HCT116 (cell line): Measurements from ENCODE around the gene ANGPT4. TPM values are rescaled to one million over a fixed set of nuclear protein-coding genes. Genes with fewer than 3 reads are reported as not detected.

Experiments
- ATAC-seq: fragments of 200-7000 bp; cut with Tn5 transposase; 2 replicates; pipeline ENCODE4 v1.9.1; 2020; ENCODE audit warnings: mild to moderate bottlenecking, moderate library complexity
- BruUV-seq: library from RNA; stranded (reverse); fragments of 400-500 nt; replicated peaks from 2 replicates; lab custom pipeline; 2021; lab: Mats Ljungman, UMichigan
- CTCF ChIA-PET: fragments of 300-600 bp; sonication (Branson Sonifier 250); formaldehyde crosslinking; loops from one replicate; lab custom pipeline; 2021; ENCODE audit warnings: antibody characterized with exemption; lab: Charles Lee
- POLR2A ChIA-PET: fragments of 300-600, 350-600 bp; sonication (Branson Sonifier 250); formaldehyde crosslinking; loops from one replicate; lab custom pipeline; 2021; ENCODE audit warnings: antibody characterized with exemption; lab: Charles Lee
- RAD21 ChIA-PET, 2 experiments: fragments of 300-600 bp; sonication (Branson Sonifier 250); formaldehyde crosslinking; loops; one replicate each; lab custom pipeline; 2023; ENCODE audit warnings: low total read pairs in 2 of 2; ENCODE audit not compliant: uncharacterized antibody in 2 of 2, unreplicated experiment in 2 of 2, low non-redundant PET in 1 of 2; lab: Charles Lee
- DNase-seq: peaks from one replicate; pipeline ENCODE4 v3.0.0-alpha.2; 2010; ENCODE audit warnings: low read depth, low spot score
- H2AFZ ChIP-seq: fragments of 200-600 bp; shearing (Covaris generic), sonication (generic); 2 replicates; pipeline ENCODE4 v1.6.1; 2017; ENCODE audit warnings: low read depth, mixed run types, mixed read lengths, antibody characterized with exemption, low read length; ENCODE audit not compliant: poor library complexity, severe bottlenecking
- H3K27ac ChIP-seq: 2 replicates; pipeline ENCODE4 v1.5.1; 2012; ENCODE audit warnings: low read depth, low read length
- H3K27me3 ChIP-seq: fragments of 200-600 bp; sonication (generic); 2 replicates; pipeline ENCODE4 v1.6.1; 2016; ENCODE audit warnings: mixed run types, low read length, mixed read lengths; ENCODE audit not compliant: insufficient read depth
- H3K36me3 ChIP-seq, 2 experiments: fragments of 200-500 bp in 1 of 2; fragments of 200-600 bp in 1 of 2; sonication (Bioruptor generic) in 1 of 2; sonication (generic) in 1 of 2; 2 replicates each; pipeline versions ENCODE4 v1.5.1 to v1.6.1; 2014 to 2016; ENCODE audit warnings: low read length in 2 of 2, inconsistent platforms in 1 of 2, mixed read lengths in 1 of 2, mixed run types in 1 of 2; ENCODE audit not compliant: insufficient read depth in 2 of 2, control insufficient read depth in 1 of 2
- H3K4me1 ChIP-seq, 2 experiments: fragments of 200-600 bp in 1 of 2; sonication (generic) in 1 of 2; 2 replicates each; pipeline versions ENCODE4 v1.5.1 to v1.6.1; 2012 to 2017; ENCODE audit warnings: low read length in 2 of 2, inconsistent platforms in 1 of 2, mild to moderate bottlenecking in 1 of 2, mixed read lengths in 1 of 2, mixed run types in 1 of 2, moderate library complexity in 1 of 2; ENCODE audit not compliant: insufficient read depth in 2 of 2, control insufficient read depth in 1 of 2
- H3K4me2 ChIP-seq: fragments of 200-600 bp; sonication (generic); 2 replicates; pipeline ENCODE4 v1.6.1; 2017; ENCODE audit warnings: mixed run types, low read length, mixed read lengths
- H3K4me3 ChIP-seq, 2 experiments: fragments of 200-600 bp in 1 of 2; sonication (generic) in 1 of 2; replicated peaks in 1 of 2; 2 replicates each; pipeline ENCODE4 v1.5.1; 2011 to 2016; ENCODE audit warnings: low read length in 2 of 2, control low read depth in 1 of 2, low read depth in 1 of 2, mild to moderate bottlenecking in 1 of 2, mixed read lengths in 1 of 2, mixed run types in 1 of 2
- H3K79me2 ChIP-seq: fragments of 200-600 bp; sonication (generic); 2 replicates; pipeline ENCODE4 v1.6.1; 2017; ENCODE audit warnings: mild to moderate bottlenecking, mixed run types, low read length, moderate library complexity, mixed read lengths; ENCODE audit not compliant: insufficient read depth
- H3K9ac ChIP-seq: fragments of 200-600 bp; sonication (generic); 2 replicates; pipeline ENCODE4 v1.6.1; 2016; ENCODE audit warnings: low read length, mixed read lengths
- H3K9me2 ChIP-seq: fragments of 200-600 bp; sonication (generic), shearing (Covaris generic); 2 replicates; pipeline ENCODE4 v1.6.1; 2017; ENCODE audit warnings: mixed run types, mild to moderate bottlenecking, moderate library complexity; ENCODE audit not compliant: insufficient read depth
- H3K9me3 ChIP-seq, 2 experiments: fragments of 200-500 bp in 1 of 2; fragments of 200-600 bp in 1 of 2; sonication (Bioruptor generic) in 1 of 2; sonication (generic) in 1 of 2; 2 replicates each; pipeline ENCODE4 v1.6.1; 2014 to 2017; ENCODE audit warnings: low read length in 2 of 2, mixed read lengths in 2 of 2, inconsistent platforms in 1 of 2, low read depth in 1 of 2, mild to moderate bottlenecking in 1 of 2, mixed run types in 1 of 2, moderate library complexity in 1 of 2; ENCODE audit not compliant: control insufficient read depth in 1 of 2, insufficient read depth in 1 of 2
- H4K20me1 ChIP-seq: fragments of 200-600 bp; sonication (generic), shearing (Covaris generic); 2 replicates; pipeline ENCODE4 v1.6.1; 2017; ENCODE audit warnings: mixed run types, mild to moderate bottlenecking, moderate library complexity; ENCODE audit not compliant: insufficient read depth
- CBX3 ChIP-seq: IDR thresholded peaks from 2 replicates; pipeline ENCODE4 v1.6.1; 2012; ENCODE audit warnings: low read depth
- CEBPB ChIP-seq: IDR thresholded peaks from 2 replicates; pipeline ENCODE4 v1.6.1; 2012; ENCODE audit warnings: low read depth
- EGR1 ChIP-seq: IDR thresholded peaks from 2 replicates; pipeline ENCODE4 v1.6.1; 2012; ENCODE audit warnings: low read depth
- ELF1 ChIP-seq: IDR thresholded peaks from 2 replicates; pipeline ENCODE4 v1.6.1; 2012; ENCODE audit warnings: low read depth, borderline replicate concordance
- FOSL1 ChIP-seq: IDR thresholded peaks from 2 replicates; pipeline ENCODE4 v1.6.1; 2012; ENCODE audit warnings: low read depth
- JUND ChIP-seq: IDR thresholded peaks from 2 replicates; pipeline ENCODE4 v1.6.1; 2012
- MAX ChIP-seq: IDR thresholded peaks from 2 replicates; pipeline ENCODE4 v1.6.1; 2012
- POLR2A ChIP-seq: IDR thresholded peaks from 2 replicates; pipeline ENCODE4 v1.7.0; 2011; ENCODE audit warnings: borderline replicate concordance; ENCODE audit not compliant: insufficient read depth, insufficient read length; ENCODE audit errors: extremely low read depth
- POLR2AphosphoS5 ChIP-seq: IDR thresholded peaks from 2 replicates; pipeline ENCODE4 v1.6.1; 2011; ENCODE audit warnings: mild to moderate bottlenecking, low read depth, low read length, moderate library complexity
- SP1 ChIP-seq: IDR thresholded peaks from 2 replicates; pipeline ENCODE4 v1.6.1; 2012; ENCODE audit warnings: low read depth
- SRF ChIP-seq: IDR thresholded peaks from 2 replicates; pipeline ENCODE4 v1.6.1; 2012; ENCODE audit warnings: low read depth
- ZBTB33 ChIP-seq: IDR thresholded peaks from 2 replicates; pipeline ENCODE4 v1.6.1; 2011; ENCODE audit warnings: mild to moderate bottlenecking, low read length, moderate library complexity; ENCODE audit not compliant: insufficient replicate concordance; ENCODE audit errors: extremely low read depth
- ZNF274 ChIP-seq: fragments of 200-500 bp; sonication (Bioruptor generic); IDR thresholded peaks from 2 replicates; pipeline ENCODE4 v1.6.1; 2014; ENCODE audit warnings: mild to moderate bottlenecking, low read depth, low read length, inconsistent platforms
- intact Hi-C: fragments of 100-400 bp; cut with micrococcal nuclease; formaldehyde crosslinking; loops from 2 replicates; pipeline ENCODE4 v1.10.0; 2022
- total RNA-seq: library from RNA; stranded (reverse); gene quantifications from one replicate; pipeline ENCODE4 v1.2.1, GENCODE V29; 2021; ENCODE audit not compliant: unreplicated experiment
- TF ChIP-seq, protein P1 (sequence below), 3 experiments: fragments of 200-600 bp in 1 of 3; sonication (generic) in 1 of 3; IDR thresholded peaks in 2 of 3; conservative IDR thresholded peaks in 1 of 3; 2 replicates each; pipeline ENCODE4 v1.5.1; 2012 to 2017; ENCODE audit warnings: low read depth in 2 of 3, low read length in 2 of 3, antibody characterized with exemption in 1 of 3, borderline replicate concordance in 1 of 3, control low read depth in 1 of 3, mild to moderate bottlenecking in 1 of 3, mixed read lengths in 1 of 3, mixed run types in 1 of 3, moderate library complexity in 1 of 3; ENCODE audit not compliant: insufficient read depth in 1 of 3

Gene ANGPT4
- total RNA-seq, 1 experiment from 2014 or later: not detected

DNA sequence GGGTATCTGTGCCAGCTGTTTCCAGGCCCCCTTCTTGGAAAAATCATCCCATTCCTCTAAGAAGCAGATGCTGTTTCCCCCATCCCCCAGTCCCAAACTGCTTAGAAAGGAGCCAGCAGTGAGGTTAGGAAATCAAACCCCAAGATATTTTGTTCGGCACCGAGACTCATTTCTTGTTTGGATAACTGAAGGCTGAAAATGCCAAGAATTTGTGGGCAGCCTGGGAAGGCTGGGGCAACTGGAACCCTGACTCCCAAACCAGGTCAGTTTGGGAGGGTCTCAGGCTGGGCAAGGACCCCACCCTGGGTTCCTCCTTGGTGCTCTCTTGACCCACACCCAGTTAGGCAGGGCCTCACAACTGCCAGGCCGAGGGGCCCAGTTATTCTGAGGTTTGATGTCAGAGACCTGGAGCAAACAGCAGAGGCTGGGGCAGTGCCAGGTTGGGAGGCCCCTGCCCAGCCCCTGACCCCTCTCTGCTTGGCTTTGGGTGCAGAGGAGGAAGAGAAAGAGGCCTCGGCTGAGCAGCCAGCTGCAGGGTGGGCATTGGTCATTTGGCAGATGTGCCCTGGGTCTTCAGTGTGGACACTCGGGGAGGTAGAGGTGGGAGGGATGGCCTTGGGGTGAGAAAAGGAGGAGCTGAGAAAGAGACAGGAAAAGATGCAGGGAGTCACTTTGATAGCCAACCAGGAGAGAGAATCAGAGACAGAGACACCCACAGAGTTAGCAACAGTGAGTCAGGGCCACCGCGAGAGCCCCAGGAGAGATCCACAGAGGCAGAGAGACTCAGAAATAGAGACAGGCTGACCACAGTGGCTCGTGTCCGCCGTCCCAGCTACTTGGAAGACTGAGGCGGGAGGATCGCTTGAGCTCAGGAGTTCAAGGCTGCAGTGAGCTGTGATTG is 5.0 kb downstream of the ANGPT4 start:
- no peak overlapping the region for H2AFZ ChIP-seq
- no peaks in the 10 kb centered on the region for H4K20me1 ChIP-seq
- POLR2A ChIA-PET: interaction anchor here (0.6 kb wide), 1 partner anchor 251 kb away, joined by 3 read pairs; no protein-coding TSS in a partner anchor
- no TSS peak for BruUV-seq
- ATAC-seq (no peak; the same call in 1 of the 2 replicates), DNase-seq (no peak)
- H3K9me3 ChIP-seq: no peaks in the 10 kb centered on the region
- no peak overlapping the region for H3K27ac ChIP-seq
- CTCF ChIA-PET: interaction anchor here (1.1 to 1.9 kb wide), 2 partner anchors 11 to 93 kb away, joined by 4 to 7 read pairs; no protein-coding TSS in a partner anchor
- no peak overlapping the region for H3K4me2 ChIP-seq
- no peaks in the 10 kb centered on the region; a peak in 1 of 4 replicates for H3K4me1 ChIP-seq
- RAD21 ChIA-PET: interaction anchor here (0.5 to 1.0 kb wide), 3 partner anchors 43 to 92 kb away, joined by 3 to 4 read pairs (median 3); no protein-coding TSS in a partner anchor
- H3K9ac ChIP-seq: no peak overlapping the region
- H3K4me3 ChIP-seq: no peak overlapping the region
- no peak for TF ChIP-seq EGR1
- no peak for TF ChIP-seq JUND
- no peak for TF ChIP-seq CEBPB
- TF ChIP-seq FOSL1: no peak
- TF ChIP-seq CBX3: no peak
- intact Hi-C loops: no loop called here
- H3K27me3 ChIP-seq: no peaks in the 10 kb centered on the region
- H3K79me2 ChIP-seq: no peaks in the 10 kb centered on the region
- no peaks in the 10 kb centered on the region for H3K9me2 ChIP-seq
- H3K36me3 ChIP-seq: no peaks in the 10 kb centered on the region

GRCh38 chr20:910132-910869 is 5.8 kb downstream of the ANGPT4 start:
- Histone ChIP-seq H2AFZ (no peak overlapping the region), H3K9ac (no peak overlapping the region), H3K4me1 (no peaks in the 10 kb centered on the region; a peak in 1 of 4 replicates), H3K4me2 (no peak overlapping the region), H3K79me2 (no peaks in the 10 kb centered on the region), H3K9me2 (no peaks in the 10 kb centered on the region), H3K27ac (no peak overlapping the region), H3K4me3 (no peak overlapping the region), H4K20me1 (no peaks in the 10 kb centered on the region), H3K27me3 (no peaks in the 10 kb centered on the region), H3K36me3 (no peaks in the 10 kb centered on the region), H3K9me3 (no peaks in the 10 kb centered on the region)
- BruUV-seq: no TSS peak
- intact Hi-C loops: no loop called here
- ChIA-PET RAD21 (no interaction called here), CTCF (no interaction called here), POLR2A (no interaction called here)
- no peak for ATAC-seq
- DNase-seq: no peak
- no peak for TF ChIP-seq ZBTB33
- TF ChIP-seq EGR1: no peak
- TF ChIP-seq POLR2A: no peak
- TF ChIP-seq SP1: no peak
- TF ChIP-seq JUND: no peak
- no peak for TF ChIP-seq ZNF274
- TF ChIP-seq ELF1: no peak
- TF ChIP-seq, protein P1, sequence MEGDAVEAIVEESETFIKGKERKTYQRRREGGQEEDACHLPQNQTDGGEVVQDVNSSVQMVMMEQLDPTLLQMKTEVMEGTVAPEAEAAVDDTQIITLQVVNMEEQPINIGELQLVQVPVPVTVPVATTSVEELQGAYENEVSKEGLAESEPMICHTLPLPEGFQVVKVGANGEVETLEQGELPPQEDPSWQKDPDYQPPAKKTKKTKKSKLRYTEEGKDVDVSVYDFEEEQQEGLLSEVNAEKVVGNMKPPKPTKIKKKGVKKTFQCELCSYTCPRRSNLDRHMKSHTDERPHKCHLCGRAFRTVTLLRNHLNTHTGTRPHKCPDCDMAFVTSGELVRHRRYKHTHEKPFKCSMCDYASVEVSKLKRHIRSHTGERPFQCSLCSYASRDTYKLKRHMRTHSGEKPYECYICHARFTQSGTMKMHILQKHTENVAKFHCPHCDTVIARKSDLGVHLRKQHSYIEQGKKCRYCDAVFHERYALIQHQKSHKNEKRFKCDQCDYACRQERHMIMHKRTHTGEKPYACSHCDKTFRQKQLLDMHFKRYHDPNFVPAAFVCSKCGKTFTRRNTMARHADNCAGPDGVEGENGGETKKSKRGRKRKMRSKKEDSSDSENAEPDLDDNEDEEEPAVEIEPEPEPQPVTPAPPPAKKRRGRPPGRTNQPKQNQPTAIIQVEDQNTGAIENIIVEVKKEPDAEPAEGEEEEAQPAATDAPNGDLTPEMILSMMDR (IDR thresholded peaks at IDR 0.05 in 2 of 3, conservative IDR thresholded peaks at IDR 0.05 in 1 of 3; ENCODE audit: borderline replicate concordance in 1 of 3, insufficient read depth in 1 of 3, low read depth in 2 of 3, low read length in 2 of 3): no peak
- no peak for TF ChIP-seq POLR2AphosphoS5
- TF ChIP-seq CBX3: no peak
- no peak for TF ChIP-seq SRF
- no peak for TF ChIP-seq MAX
